Adrenal gland (tissue), 12 donors: Measurements from ENCODE around the gene IRGC. TPM values are rescaled to one million over a fixed set of nuclear protein-coding genes. Genes with fewer than 3 reads are reported as not detected.

Experiments
- DNase-seq, 7 donors: peaks; one replicate each; pipeline ENCODE4 v3.0.0-alpha.2; 2019 to 2020
- H3K27ac ChIP-seq, 5 donors: fragments of 200-600 bp; sonication (generic) in 4 of 5; 1 replicate in 3 of 5; 2 replicates in 2 of 5; pipeline versions ENCODE4 v1.5.1 to v1.8.0; 2016 to 2020; ENCODE audit warnings: mild to moderate bottlenecking in 1 of 5
- H3K27me3 ChIP-seq: fragments of 200-600 bp; 2 replicates; pipeline ENCODE4 v1.8.0; 2021
- H3K36me3 ChIP-seq, 2 donors: fragments of 200-600 bp; replicated peaks in 1 of 2; 1 replicate in 1 of 2; 2 replicates in 1 of 2; pipeline versions ENCODE4 v1.5.1 to v1.8.0; 2018 to 2022
- H3K4me1 ChIP-seq, 2 donors: fragments of 200-600 bp; replicated peaks in 1 of 2; 1 replicate in 1 of 2; 2 replicates in 1 of 2; pipeline versions ENCODE4 v1.5.1 to v1.8.0; 2018 to 2021
- H3K4me3 ChIP-seq, 4 donors: fragments of 200-600 bp; sonication (generic) in 3 of 4; one replicate each; pipeline ENCODE4 v1.5.1; 2016 to 2018
- H3K9me3 ChIP-seq, 3 donors: fragments of 200-600 bp; sonication (generic) in 1 of 3; replicated peaks in 1 of 3; 1 replicate in 2 of 3; 2 replicates in 1 of 3; pipeline versions ENCODE4 v1.5.1 to v1.8.0; 2016 to 2021
- POLR2A ChIP-seq, 2 donors: fragments of 450-650 bp; IDR thresholded peaks; one replicate each; pipeline ENCODE4 v1.6.1; 2017; ENCODE audit warnings: antibody characterized with exemption in 2 of 2, mild to moderate bottlenecking in 2 of 2, moderate library complexity in 1 of 2
- WGBS, 4 donors: extraction: QIAGEN DNeasy Blood & Tissue Kit in 2 of 4; methylation state at CpG; one replicate each; pipeline versions ENCODE4 v1.1.5 to v1.1.7; 2013 to 2017; 5-methylcytosine and 5-hydroxymethylcytosine counted together
- intact Hi-C, 2 donors: fragments of 100-400 bp; cut with DNase I; formaldehyde crosslinking; loops; one replicate each; pipeline versions ENCODE4 v1.14.1 to v1.15.0; 2022 to 2023
- polyA plus RNA-seq, 3 donors: library from polyadenylated mRNA; stranded (reverse); fragments of 200-250 nt in 2 of 3; fragments of 350-450 nt in 1 of 3; fragmentation: Illumina TruSeq in 1 of 3; extraction: RNeasy Lipid Tissue Mini Kit (QIAGEN cat#74804) in 1 of 3; gene quantifications; one replicate each; pipeline ENCODE4 v1.2.3, GENCODE V29; 2013 to 2014
- total RNA-seq, 9 donors: library from RNA; depleted of rRNA in 4 of 9; stranded (reverse); fragments of >200 nt in 4 of 9; fragments of 120-200 nt in 1 of 9; fragmentation: NEBNext Ultra II Directional in 1 of 9; extraction: Animal tissue kit (Norgen Biotek cat#: 25700) in 1 of 9; gene quantifications; one replicate each; pipeline versions ENCODE4 v1.1.0 to v1.2.4, GENCODE V29; 2013 to 2023
- TF ChIP-seq, protein P1 (sequence below), 6 experiments: fragments of 450-650 bp in 4 of 6; fragments of 200-600 bp in 2 of 6; sonication (generic) in 1 of 6; IDR thresholded peaks; 1 replicate in 5 of 6; 2 replicates in 1 of 6; pipeline versions ENCODE4 v1.5.1 to v1.8.0; 2016 to 2021; ENCODE audit warnings: antibody characterized with exemption in 6 of 6, mild to moderate bottlenecking in 2 of 6, moderate library complexity in 1 of 6
- donor health status: healthy with polysubstance abuse.
- donor health status: Bipolar disorder and iron deficiency.
- donor health status: DM: yes; HTN: yes; CAD: no.
- donor health status: DM: no; HTN: no; CAD: no.
- donor health status: DM: no; HTN: no; CAD: no.
- donor health status: DM: yes; HTN: yes; CAD: no.

Gene IRGC
- total and polyA plus RNA-seq, 12 donors = not detected

DNA sequence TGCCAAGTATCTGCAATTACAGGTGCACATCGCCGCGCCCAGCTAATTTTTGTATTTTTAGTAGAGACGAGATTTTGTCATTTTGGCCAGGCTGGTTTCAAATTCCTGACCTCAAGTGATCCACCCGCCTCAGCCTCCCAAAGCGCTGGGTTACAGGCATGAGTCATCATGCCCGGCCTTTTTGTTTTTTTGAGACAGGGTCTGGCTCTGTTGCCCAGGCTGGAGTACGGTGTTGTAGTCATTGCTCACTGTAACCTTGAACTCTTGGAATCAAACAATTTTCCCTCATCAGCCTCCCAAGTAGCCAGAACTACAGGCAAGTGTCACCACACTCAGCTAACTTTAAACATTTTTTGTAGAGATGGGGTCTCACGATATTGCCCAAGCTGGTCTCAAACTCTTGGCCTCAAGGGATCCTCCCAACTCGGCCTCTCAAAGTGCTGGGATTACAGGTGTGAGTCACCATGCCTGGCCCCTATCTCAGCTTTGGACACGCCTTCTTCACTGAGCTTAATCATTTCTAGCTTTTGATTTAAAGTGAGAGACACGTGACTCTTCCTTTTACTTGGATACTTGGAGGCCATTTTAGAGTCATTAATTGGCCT lies 4.0 kb upstream of the IRGC start:
- intact Hi-C loops = no loop called here
- no peak overlapping the region for H3K27ac ChIP-seq
- H3K27me3 ChIP-seq = no peaks in the 10 kb centered on the region
- H3K9me3 ChIP-seq = peaks cover 0 to 7% (median 0%) of the 10 kb centered on the region in 3 donors
- no peaks in the 10 kb centered on the region for H3K36me3 ChIP-seq
- DNase-seq = no peak
- TF ChIP-seq POLR2A (IDR thresholded peaks at IDR 0.05) = no peak
- TF ChIP-seq, protein P1, sequence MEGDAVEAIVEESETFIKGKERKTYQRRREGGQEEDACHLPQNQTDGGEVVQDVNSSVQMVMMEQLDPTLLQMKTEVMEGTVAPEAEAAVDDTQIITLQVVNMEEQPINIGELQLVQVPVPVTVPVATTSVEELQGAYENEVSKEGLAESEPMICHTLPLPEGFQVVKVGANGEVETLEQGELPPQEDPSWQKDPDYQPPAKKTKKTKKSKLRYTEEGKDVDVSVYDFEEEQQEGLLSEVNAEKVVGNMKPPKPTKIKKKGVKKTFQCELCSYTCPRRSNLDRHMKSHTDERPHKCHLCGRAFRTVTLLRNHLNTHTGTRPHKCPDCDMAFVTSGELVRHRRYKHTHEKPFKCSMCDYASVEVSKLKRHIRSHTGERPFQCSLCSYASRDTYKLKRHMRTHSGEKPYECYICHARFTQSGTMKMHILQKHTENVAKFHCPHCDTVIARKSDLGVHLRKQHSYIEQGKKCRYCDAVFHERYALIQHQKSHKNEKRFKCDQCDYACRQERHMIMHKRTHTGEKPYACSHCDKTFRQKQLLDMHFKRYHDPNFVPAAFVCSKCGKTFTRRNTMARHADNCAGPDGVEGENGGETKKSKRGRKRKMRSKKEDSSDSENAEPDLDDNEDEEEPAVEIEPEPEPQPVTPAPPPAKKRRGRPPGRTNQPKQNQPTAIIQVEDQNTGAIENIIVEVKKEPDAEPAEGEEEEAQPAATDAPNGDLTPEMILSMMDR (IDR thresholded peaks at IDR 0.05) = no peak
- WGBS, 4 donors = 62 to 76% (median 69%) methylated on average over 12 of the region's 12 CpGs
- H3K4me1 ChIP-seq = no peaks in the 10 kb centered on the region
- H3K4me3 ChIP-seq = no peak overlapping the region

DNA sequence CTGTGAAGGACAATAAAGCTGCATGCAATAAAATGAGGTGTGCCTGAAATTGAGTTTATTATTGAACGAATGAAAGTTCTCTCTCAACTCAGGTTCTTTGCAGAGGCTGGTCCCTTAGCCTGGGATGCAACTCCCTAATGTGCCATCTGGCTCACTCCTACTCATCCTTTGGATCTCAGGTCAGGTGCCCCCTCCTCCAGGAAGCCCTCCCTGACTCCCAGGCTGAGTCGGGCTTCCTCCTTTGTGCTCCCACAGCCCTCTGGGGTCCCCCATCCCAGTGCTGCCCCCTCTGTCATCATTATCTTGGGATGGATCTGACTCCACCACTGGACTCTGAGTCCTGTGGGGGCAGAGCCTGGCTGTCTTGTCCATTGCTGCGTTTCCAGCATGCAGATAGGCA lies 2.7 kb upstream of the IRGC start:
- H3K27me3 ChIP-seq = no peaks in the 10 kb centered on the region
- TF ChIP-seq, protein P1 (IDR thresholded peaks at IDR 0.05) = no peak
- no peak for TF ChIP-seq POLR2A (IDR thresholded peaks at IDR 0.05)
- H3K4me3 ChIP-seq = no peak overlapping the region
- peaks cover 0 to 7% (median 0%) of the 10 kb centered on the region in 3 donors for H3K9me3 ChIP-seq
- H3K4me1 ChIP-seq = no peaks in the 10 kb centered on the region
- H3K36me3 ChIP-seq = no peaks in the 10 kb centered on the region
- no peak overlapping the region for H3K27ac ChIP-seq
- intact Hi-C loops = no loop called here
- 42 to 70% (median 64%) methylated on average over 1 to 3 of the region's 3 CpGs for WGBS, 4 donors
- no peak for DNase-seq

DNA sequence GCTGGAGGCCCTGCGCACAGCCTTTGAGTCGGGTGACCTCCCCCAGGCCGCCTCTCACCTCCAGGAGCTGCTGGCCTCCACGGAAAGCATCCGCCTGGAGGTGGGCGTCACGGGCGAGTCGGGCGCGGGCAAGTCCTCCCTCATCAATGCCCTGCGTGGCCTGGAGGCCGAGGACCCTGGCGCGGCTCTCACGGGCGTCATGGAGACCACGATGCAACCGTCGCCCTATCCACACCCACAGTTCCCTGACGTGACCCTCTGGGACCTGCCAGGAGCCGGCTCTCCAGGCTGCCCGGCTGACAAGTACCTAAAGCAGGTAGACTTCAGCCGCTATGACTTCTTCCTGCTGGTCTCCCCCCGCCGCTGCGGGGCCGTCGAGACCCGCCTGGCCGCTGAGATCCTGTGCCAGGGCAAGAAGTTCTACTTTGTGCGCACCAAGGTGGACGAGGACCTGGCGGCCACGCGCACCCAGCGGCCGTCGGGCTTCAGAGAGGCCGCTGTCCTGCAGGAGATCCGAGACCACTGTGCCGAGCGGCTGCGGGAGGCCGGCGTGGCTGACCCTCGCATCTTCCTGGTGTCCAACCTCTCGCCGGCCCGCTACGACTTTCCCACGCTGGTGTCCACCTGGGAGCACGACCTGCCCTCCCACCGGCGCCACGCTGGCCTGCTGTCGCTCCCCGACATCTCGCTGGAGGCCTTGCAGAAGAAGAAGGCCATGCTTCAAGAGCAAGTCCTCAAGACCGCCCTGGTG lies 2.9 kb downstream of the IRGC start:
- TF ChIP-seq POLR2A (IDR thresholded peaks at IDR 0.05) = no peak
- TF ChIP-seq, protein P1 (IDR thresholded peaks at IDR 0.05) = no peak
- H3K4me1 ChIP-seq = no peaks in the 10 kb centered on the region
- H3K27ac ChIP-seq = no peak overlapping the region
- H3K27me3 ChIP-seq = no peaks in the 10 kb centered on the region
- H3K4me3 ChIP-seq = no peak overlapping the region
- no peaks in the 10 kb centered on the region for H3K9me3 ChIP-seq
- WGBS, 4 donors = 90 to 93% (median 92%) methylated on average over 19 to 60 of the region's 60 CpGs
- intact Hi-C loops = no loop called here
- no peak for DNase-seq
- no peaks in the 10 kb centered on the region for H3K36me3 ChIP-seq

DNA sequence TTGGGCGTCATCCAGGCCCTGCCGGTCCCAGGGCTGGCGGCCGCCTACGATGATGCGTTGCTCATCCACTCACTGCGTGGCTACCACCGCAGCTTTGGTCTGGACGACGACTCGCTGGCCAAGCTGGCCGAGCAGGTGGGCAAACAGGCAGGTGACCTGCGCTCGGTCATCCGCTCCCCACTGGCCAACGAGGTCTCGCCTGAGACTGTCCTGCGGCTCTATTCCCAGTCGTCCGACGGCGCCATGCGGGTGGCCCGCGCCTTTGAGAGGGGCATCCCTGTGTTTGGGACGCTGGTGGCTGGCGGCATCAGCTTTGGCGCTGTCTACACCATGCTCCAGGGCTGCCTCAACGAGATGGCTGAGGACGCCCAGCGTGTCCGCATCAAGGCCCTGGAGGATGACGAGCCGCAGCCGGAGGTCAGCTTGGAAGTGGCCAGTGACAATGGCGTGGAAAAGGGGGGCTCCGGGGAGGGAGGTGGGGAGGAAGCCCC lies 3.5 kb downstream of the IRGC start:
- WGBS, 4 donors = 90 to 95% (median 91%) methylated on average over 11 to 37 of the region's 37 CpGs

More for the DNA sequence above, 3.5 kb downstream of the IRGC start:
- intact Hi-C loops = no loop called here
- H3K27ac ChIP-seq = no peak overlapping the region
- no peaks in the 10 kb centered on the region for H3K36me3 ChIP-seq
- H3K9me3 ChIP-seq = no peaks in the 10 kb centered on the region
- DNase-seq = no peak
- TF ChIP-seq, protein P1 (IDR thresholded peaks at IDR 0.05) = no peak
- no peak for TF ChIP-seq POLR2A (IDR thresholded peaks at IDR 0.05)
- no peaks in the 10 kb centered on the region for H3K27me3 ChIP-seq
- no peak overlapping the region for H3K4me3 ChIP-seq
- no peaks in the 10 kb centered on the region for H3K4me1 ChIP-seq
